Neural crest cell (in vitro differentiated cells): ENCODE data around the gene ST6GAL2. TPM values are rescaled to one million over a fixed set of nuclear protein-coding genes. Genes with fewer than 3 reads are reported as not detected.
A peak's percentile ranks its signal among the peaks of the same experiment; 100 is the strongest.

Experiments
- DNase-seq: peaks from one replicate; pipeline ENCODE4 v3.0.0; 2021; ENCODE audit warnings: low read depth, mixed read lengths, low spot score
- H3K27ac Mint-ChIP-seq: one replicate; pipeline ENCODE4 v1.8.0; 2021; ENCODE audit warnings: mild to moderate bottlenecking, mixed read lengths; ENCODE audit not compliant: unreplicated experiment
- H3K27me3 Mint-ChIP-seq: 2 replicates; pipeline ENCODE4 v1.8.0; 2021; ENCODE audit warnings: low read depth, mild to moderate bottlenecking, mixed read lengths
- H3K36me3 Mint-ChIP-seq: 2 replicates; pipeline ENCODE4 v1.8.0; 2021; ENCODE audit warnings: low read depth, mild to moderate bottlenecking, mixed read lengths
- H3K4me1 Mint-ChIP-seq: 2 replicates; pipeline ENCODE4 v1.8.0; 2021; ENCODE audit warnings: mixed read lengths
- H3K4me3 Mint-ChIP-seq: one replicate; pipeline ENCODE4 v1.8.0; 2021; ENCODE audit warnings: mild to moderate bottlenecking, mixed read lengths
- H3K9me3 Mint-ChIP-seq: 2 replicates; pipeline ENCODE4 v1.8.0; 2021; ENCODE audit warnings: mixed read lengths
- long read RNA-seq: library from polyadenylated mRNA; unstranded; transcript quantifications from one replicate; pipeline ENCODE4 v2.0.0, GENCODE V29; 2020
- total RNA-seq: library from RNA; stranded (reverse); gene quantifications from 2 replicates; pipeline ENCODE4 v1.2.1, GENCODE V29; 2021
- TF ChIP-seq, protein P1 (sequence below): fragments of 200-600 bp; sonication (generic); conservative IDR thresholded peaks from 2 replicates; pipeline ENCODE4 v1.5.0; 2021; ENCODE audit warnings: antibody characterized with exemption, mild to moderate bottlenecking

The ST6GAL2 gene
- 8.1 and 9.7 TPM in 2 replicates for total RNA-seq
- long read RNA-seq, partial matches to known transcripts = 0 of 4 reads
- long read RNA-seq, other reads (novel, unspliced or antisense) = 4 of 4 reads

DNA sequence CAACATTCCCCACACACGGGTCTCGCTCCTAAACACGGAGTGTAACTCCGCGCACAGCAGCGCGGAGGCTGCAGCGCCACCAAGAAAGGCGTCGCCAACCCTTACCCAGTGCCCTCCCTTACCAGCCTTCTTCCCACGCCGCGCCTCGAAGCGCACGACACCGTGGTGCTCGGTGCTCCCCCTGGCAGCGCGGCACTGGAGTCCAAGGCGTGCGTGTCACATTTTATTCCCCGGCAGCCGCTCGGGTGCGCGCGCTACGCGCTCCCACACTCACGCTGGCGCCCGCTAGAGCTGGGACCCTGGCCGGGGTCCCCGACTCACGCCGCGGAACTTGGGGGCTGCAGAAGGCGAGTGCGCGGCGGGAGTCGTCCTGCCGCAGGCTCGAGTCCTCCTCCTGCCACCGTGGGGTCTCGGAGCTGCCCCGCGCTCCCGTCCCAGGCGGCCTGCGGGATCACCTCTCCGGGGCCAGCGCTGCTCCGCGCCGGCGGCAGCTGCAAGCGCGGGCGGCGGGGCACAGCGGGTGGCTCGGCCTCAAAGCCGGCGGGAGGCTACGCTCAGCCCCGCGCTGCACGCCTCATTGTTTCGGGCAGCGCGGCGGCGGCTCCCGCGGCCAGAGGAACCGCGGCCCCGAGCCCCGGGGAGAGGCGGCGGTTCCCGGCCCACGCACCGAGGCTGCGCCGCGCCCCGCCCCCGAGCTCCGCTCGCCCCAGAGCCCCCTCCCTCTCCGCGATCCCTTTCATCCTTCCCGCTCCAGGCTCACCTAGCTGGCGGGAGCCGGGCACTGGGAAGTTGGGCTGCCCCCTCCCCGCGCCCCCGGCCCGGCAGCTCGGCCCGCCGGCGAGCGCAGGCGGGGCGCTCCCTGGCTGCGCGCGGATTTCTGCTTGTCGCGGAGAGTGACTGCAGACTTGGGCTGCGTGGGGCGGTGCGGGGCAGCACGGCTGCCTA is at the start of gene ST6GAL2:
TSS of gene ST6GAL2 (minus strand) at position 197 of the 945 bp plus-strand sequence. CDS start 42,190 bp downstream, outside the sequence.
- Mint-ChIP-seq H3K4me1 (peaks cover 17% of the 10 kb centered on the region), H3K36me3 (no peaks in the 10 kb centered on the region), H3K27me3 (peaks cover 77% of the 10 kb centered on the region)

DNA sequence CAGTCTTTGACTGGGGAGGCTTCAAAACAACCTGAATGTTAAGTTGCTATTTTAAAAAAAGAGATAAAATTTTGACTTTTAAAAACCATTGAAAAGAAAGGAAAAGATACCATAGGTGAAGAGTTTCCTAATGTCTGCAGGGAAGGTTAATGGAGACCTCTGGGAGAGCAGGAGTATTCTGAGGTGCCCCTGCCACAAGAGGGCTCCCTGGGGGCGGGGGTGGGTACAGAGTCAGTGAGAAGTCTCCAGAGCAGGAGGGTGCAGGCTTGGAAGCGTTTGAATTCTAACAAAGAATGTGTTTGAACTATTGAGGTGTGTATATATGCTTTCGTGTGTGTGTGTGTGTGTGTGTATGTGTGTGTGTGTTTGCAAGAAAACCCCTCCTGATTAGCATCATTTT is 46.7 kb upstream of the ST6GAL2 start:
- no peaks in the 10 kb centered on the region for H3K9me3 Mint-ChIP-seq
- TF ChIP-seq, protein P1, sequence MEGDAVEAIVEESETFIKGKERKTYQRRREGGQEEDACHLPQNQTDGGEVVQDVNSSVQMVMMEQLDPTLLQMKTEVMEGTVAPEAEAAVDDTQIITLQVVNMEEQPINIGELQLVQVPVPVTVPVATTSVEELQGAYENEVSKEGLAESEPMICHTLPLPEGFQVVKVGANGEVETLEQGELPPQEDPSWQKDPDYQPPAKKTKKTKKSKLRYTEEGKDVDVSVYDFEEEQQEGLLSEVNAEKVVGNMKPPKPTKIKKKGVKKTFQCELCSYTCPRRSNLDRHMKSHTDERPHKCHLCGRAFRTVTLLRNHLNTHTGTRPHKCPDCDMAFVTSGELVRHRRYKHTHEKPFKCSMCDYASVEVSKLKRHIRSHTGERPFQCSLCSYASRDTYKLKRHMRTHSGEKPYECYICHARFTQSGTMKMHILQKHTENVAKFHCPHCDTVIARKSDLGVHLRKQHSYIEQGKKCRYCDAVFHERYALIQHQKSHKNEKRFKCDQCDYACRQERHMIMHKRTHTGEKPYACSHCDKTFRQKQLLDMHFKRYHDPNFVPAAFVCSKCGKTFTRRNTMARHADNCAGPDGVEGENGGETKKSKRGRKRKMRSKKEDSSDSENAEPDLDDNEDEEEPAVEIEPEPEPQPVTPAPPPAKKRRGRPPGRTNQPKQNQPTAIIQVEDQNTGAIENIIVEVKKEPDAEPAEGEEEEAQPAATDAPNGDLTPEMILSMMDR = no peak
- no peak overlapping the region for H3K27ac Mint-ChIP-seq
- H3K36me3 Mint-ChIP-seq = no peaks in the 10 kb centered on the region
- no peak overlapping the region for H3K4me3 Mint-ChIP-seq
- no peak for DNase-seq
- H3K27me3 Mint-ChIP-seq = no peaks in the 10 kb centered on the region
- no peaks in the 10 kb centered on the region for H3K4me1 Mint-ChIP-seq

More for the DNA sequence above, at the start of gene ST6GAL2:
- H3K9me3 Mint-ChIP-seq = no peaks in the 10 kb centered on the region
- H3K4me3 Mint-ChIP-seq = peak within 1 kb of the TSS; percentile 99
- peak; percentile 39 for DNase-seq
- TF ChIP-seq, protein P1 = peak; percentile 18
- peak within 1 kb of the TSS; percentile 93 for H3K27ac Mint-ChIP-seq

DNA sequence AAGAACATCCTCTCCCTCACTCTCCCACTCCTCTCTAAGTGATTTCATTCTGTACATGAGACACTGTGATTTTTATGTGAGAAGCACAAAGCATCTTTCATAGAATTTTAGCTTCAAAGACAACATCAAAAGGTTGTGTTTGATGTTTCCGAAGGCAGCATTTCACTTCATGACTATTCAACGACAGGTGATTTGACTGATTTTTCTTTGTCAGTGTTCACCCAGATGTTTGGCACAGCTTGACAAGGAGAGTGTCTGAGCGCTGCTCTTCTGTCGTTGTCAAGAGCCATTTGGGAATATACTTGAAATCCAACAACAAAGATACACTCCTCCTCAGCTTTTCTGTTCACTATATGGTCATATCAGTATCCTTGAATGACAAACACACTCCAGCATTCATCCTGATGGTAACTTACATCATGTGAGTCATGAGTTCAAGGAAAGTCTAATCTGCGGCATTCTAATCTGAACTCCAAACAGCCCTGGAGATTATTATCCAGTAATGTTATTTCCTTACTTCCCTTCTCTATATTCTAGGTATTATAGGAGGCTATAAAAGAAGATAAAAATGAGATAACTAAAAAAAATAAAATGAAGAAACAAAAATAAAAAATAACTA is 45.9 kb upstream of the ST6GAL2 start:
- TF ChIP-seq, protein P1 = no peak
- DNase-seq = no peak
- Mint-ChIP-seq H3K4me3 (no peak overlapping the region), H3K27me3 (no peaks in the 10 kb centered on the region), H3K4me1 (no peaks in the 10 kb centered on the region), H3K27ac (no peak overlapping the region), H3K36me3 (no peaks in the 10 kb centered on the region), H3K9me3 (no peaks in the 10 kb centered on the region)

GRCh38 chr2:106921451-106921850 is 35.5 kb upstream of the ST6GAL2 start:
- no peak for DNase-seq
- peaks cover 9% of the 10 kb centered on the region for H3K36me3 Mint-ChIP-seq
- TF ChIP-seq, protein P1 = no peak
- no peaks in the 10 kb centered on the region for H3K27me3 Mint-ChIP-seq
- no peak overlapping the region for H3K4me3 Mint-ChIP-seq
- no peak overlapping the region for H3K27ac Mint-ChIP-seq
- no peaks in the 10 kb centered on the region for H3K4me1 Mint-ChIP-seq
- peaks cover 6% of the 10 kb centered on the region for H3K9me3 Mint-ChIP-seq

- Mint-ChIP-seq H3K4me3 (no peak overlapping the region), H3K9me3 (peaks cover 3% of the 10 kb centered on the region), H3K36me3 (peaks cover 3% of the 10 kb centered on the region), H3K4me1 (no peaks in the 10 kb centered on the region), H3K27ac (peak overlapping the region; percentile 71), H3K27me3 (no peaks in the 10 kb centered on the region)
- no peak for DNase-seq
- TF ChIP-seq, protein P1 = no peak
These were observed 33.0 kb upstream of the ST6GAL2 start for GRCh38 chr2:106919012-106919411.
